HepG2 (cell line): ENCODE data around the gene RAB30. TPM values are rescaled to one million over a fixed set of nuclear protein-coding genes. Genes with fewer than 3 reads are reported as not detected.

Source experiments
- FOSL1 ChIP-seq: sonication (generic); formaldehyde crosslinking; IDR thresholded peaks from 2 replicates; pipeline ENCODE4 v1.9.0; 2021; ENCODE audit warnings: missing genetic modification reagents, borderline replicate concordance
- SKI ChIP-seq: fragments of 450-650 bp; IDR thresholded peaks from one replicate; pipeline ENCODE4 v1.6.1; 2018; ENCODE audit warnings: mild to moderate bottlenecking; ENCODE audit not compliant: partially characterized antibody
- SPEN ChIP-seq: sonication (generic); formaldehyde crosslinking; IDR thresholded peaks from 2 replicates; pipeline ENCODE4 v1.5.1; 2020; ENCODE audit warnings: low read depth, mild to moderate bottlenecking, missing genetic modification reagents
- ZNF274 ChIP-seq: sonication (generic); formaldehyde crosslinking; IDR thresholded peaks from 2 replicates; pipeline ENCODE4 v1.5.1; 2020; ENCODE audit warnings: mild to moderate bottlenecking, missing genetic modification reagents
- ZNF44 ChIP-seq: sonication (generic); formaldehyde crosslinking; IDR thresholded peaks from 2 replicates; pipeline ENCODE4 v1.5.1; 2020; ENCODE audit warnings: mild to moderate bottlenecking, missing genetic modification reagents
- ZNF775 ChIP-seq: sonication (generic); formaldehyde crosslinking; IDR thresholded peaks from 2 replicates; pipeline ENCODE4 v1.4.0; 2020; ENCODE audit warnings: missing genetic modification reagents, mild to moderate bottlenecking, moderate library complexity, borderline replicate concordance
- polyA plus RNA-seq, 8 experiments: library from polyadenylated mRNA; depleted of rRNA in 3 of 8; stranded (reverse) in 7 of 8; unstranded in 1 of 8; fragments of >200 nt; fragmentation: Illumina TruSeq in 4 of 8; extraction: Trizol in 4 of 8; gene quantifications; 2 replicates each; pipeline versions ENCODE4 v1.2.1 to v1.2.3, GENCODE V29; 2011 to 2016; ENCODE audit warnings: low read depth in 4 of 8, missing spikeins in 1 of 8, mixed read lengths in 1 of 8; ENCODE audit not compliant: insufficient read depth in 1 of 8
- total RNA-seq, 5 experiments: library from RNA; depleted of rRNA; stranded (reverse); fragments of >200 nt; fragmentation: Illumina TruSeq; extraction: Trizol; gene quantifications; 2 replicates each; pipeline ENCODE4 v1.2.3, GENCODE V29; 2016; ENCODE audit warnings: low read depth in 1 of 5
- TF ChIP-seq, protein P1 (sequence below): sonication (generic); formaldehyde crosslinking; IDR thresholded peaks from 2 replicates; pipeline ENCODE4 v1.5.1; 2020; ENCODE audit warnings: mild to moderate bottlenecking, missing genetic modification reagents, borderline replicate concordance
- TF ChIP-seq, protein P2 (sequence below): sonication (generic); formaldehyde crosslinking; IDR thresholded peaks from 2 replicates; pipeline ENCODE4 v1.5.1; 2020; ENCODE audit warnings: mild to moderate bottlenecking, missing genetic modification reagents, moderate library complexity
- TF ChIP-seq, protein P3 (sequence below): sonication (generic); IDR thresholded peaks from 2 replicates; pipeline ENCODE4 v1.6.1; 2016; ENCODE audit warnings: low read depth, borderline replicate concordance
- TF ChIP-seq, protein P4 (sequence below): sonication (generic); formaldehyde crosslinking; IDR thresholded peaks from 2 replicates; pipeline ENCODE4 v1.4.0; 2020; ENCODE audit warnings: missing genetic modification reagents
- TF ChIP-seq, protein P5 (sequence below): sonication (generic); formaldehyde crosslinking; IDR thresholded peaks from 2 replicates; pipeline ENCODE4 v1.4.0; 2020; ENCODE audit warnings: mild to moderate bottlenecking, missing genetic modification reagents
- TF ChIP-seq, protein P6 (sequence below): fragments of 450-650 bp; IDR thresholded peaks from 2 replicates; pipeline ENCODE4 v1.6.1; 2016

RAB30 gene
- total and polyA plus RNA-seq, 2 of the 13 experiments (the other 11 are each of a cell fraction or from before 2014, with no cell fraction given), result 3.7 to 5.0 TPM

DNA sequence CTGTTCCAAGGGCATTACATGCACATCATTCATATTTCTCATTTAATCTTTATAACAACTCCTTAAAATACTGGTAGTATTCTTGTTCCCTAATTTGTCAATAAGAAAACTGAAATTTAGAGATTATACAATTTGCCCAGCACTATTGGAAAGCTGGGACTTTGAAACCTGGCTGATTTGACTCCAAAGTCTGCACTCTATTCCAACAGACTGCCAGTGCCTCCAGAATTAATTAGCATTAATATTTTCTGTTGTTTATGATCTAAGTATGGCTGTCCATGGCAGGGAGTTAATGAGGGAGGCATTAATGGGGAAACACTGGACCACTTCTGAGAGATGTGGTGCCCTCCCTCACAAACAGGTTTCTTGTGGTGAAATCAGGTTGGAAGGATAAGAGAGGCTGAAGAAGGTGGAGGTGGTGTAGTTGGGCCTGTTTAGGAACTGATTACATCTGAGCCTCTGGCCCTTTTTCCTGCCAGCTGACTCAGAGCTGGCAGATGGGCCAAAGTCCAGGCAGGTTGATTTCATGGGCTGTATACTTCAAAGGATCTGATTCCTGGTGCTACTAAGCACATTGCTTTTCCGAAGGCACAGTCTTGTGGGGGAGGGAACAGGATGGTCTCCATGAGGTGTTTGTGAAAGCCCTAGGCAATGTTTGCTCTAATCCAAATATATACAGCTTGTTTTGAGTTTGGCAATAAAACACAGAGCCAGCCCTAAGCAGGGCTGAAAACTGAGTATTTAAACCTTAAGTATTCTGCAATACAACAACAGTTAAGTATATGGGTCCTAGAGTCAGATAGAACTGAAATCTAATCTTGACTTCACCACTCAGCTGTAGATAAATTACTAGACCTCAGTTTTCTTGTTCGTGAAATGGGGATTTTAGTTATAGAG is 21.0 kb upstream of the RAB30 start (continued):
- TF ChIP-seq, protein P1, sequence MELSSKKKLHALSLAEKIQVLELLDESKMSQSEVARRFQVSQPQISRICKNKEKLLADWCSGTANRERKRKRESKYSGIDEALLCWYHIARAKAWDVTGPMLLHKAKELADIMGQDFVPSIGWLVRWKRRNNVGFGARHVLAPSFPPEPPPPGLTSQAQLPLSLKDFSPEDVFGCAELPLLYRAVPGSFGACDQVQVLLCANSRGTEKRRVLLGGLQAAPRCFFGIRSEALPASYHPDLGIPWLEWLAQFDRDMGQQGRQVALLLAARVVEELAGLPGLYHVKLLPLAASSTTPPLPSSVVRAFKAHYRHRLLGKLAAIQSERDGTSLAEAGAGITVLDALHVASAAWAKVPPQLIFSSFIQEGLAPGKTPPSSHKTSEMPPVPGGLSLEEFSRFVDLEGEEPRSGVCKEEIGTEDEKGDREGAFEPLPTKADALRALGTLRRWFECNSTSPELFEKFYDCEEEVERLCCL (CRISPR knock-in tag), result no peak
- TF ChIP-seq, protein P2, sequence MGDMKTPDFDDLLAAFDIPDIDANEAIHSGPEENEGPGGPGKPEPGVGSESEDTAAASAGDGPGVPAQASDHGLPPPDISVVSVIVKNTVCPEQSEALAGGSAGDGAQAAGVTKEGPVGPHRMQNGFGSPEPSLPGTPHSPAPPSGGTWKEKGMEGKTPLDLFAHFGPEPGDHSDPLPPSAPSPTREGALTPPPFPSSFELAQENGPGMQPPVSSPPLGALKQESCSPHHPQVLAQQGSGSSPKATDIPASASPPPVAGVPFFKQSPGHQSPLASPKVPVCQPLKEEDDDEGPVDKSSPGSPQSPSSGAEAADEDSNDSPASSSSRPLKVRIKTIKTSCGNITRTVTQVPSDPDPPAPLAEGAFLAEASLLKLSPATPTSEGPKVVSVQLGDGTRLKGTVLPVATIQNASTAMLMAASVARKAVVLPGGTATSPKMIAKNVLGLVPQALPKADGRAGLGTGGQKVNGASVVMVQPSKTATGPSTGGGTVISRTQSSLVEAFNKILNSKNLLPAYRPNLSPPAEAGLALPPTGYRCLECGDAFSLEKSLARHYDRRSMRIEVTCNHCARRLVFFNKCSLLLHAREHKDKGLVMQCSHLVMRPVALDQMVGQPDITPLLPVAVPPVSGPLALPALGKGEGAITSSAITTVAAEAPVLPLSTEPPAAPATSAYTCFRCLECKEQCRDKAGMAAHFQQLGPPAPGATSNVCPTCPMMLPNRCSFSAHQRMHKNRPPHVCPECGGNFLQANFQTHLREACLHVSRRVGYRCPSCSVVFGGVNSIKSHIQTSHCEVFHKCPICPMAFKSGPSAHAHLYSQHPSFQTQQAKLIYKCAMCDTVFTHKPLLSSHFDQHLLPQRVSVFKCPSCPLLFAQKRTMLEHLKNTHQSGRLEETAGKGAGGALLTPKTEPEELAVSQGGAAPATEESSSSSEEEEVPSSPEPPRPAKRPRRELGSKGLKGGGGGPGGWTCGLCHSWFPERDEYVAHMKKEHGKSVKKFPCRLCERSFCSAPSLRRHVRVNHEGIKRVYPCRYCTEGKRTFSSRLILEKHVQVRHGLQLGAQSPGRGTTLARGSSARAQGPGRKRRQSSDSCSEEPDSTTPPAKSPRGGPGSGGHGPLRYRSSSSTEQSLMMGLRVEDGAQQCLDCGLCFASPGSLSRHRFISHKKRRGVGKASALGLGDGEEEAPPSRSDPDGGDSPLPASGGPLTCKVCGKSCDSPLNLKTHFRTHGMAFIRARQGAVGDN, result no peak
- TF ChIP-seq SKI, result no peak
- TF ChIP-seq, protein P3, sequence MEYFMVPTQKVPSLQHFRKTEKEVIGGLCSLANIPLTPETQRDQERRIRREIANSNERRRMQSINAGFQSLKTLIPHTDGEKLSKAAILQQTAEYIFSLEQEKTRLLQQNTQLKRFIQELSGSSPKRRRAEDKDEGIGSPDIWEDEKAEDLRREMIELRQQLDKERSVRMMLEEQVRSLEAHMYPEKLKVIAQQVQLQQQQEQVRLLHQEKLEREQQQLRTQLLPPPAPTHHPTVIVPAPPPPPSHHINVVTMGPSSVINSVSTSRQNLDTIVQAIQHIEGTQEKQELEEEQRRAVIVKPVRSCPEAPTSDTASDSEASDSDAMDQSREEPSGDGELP, result peak; percentile 99
- TF ChIP-seq, protein P4, sequence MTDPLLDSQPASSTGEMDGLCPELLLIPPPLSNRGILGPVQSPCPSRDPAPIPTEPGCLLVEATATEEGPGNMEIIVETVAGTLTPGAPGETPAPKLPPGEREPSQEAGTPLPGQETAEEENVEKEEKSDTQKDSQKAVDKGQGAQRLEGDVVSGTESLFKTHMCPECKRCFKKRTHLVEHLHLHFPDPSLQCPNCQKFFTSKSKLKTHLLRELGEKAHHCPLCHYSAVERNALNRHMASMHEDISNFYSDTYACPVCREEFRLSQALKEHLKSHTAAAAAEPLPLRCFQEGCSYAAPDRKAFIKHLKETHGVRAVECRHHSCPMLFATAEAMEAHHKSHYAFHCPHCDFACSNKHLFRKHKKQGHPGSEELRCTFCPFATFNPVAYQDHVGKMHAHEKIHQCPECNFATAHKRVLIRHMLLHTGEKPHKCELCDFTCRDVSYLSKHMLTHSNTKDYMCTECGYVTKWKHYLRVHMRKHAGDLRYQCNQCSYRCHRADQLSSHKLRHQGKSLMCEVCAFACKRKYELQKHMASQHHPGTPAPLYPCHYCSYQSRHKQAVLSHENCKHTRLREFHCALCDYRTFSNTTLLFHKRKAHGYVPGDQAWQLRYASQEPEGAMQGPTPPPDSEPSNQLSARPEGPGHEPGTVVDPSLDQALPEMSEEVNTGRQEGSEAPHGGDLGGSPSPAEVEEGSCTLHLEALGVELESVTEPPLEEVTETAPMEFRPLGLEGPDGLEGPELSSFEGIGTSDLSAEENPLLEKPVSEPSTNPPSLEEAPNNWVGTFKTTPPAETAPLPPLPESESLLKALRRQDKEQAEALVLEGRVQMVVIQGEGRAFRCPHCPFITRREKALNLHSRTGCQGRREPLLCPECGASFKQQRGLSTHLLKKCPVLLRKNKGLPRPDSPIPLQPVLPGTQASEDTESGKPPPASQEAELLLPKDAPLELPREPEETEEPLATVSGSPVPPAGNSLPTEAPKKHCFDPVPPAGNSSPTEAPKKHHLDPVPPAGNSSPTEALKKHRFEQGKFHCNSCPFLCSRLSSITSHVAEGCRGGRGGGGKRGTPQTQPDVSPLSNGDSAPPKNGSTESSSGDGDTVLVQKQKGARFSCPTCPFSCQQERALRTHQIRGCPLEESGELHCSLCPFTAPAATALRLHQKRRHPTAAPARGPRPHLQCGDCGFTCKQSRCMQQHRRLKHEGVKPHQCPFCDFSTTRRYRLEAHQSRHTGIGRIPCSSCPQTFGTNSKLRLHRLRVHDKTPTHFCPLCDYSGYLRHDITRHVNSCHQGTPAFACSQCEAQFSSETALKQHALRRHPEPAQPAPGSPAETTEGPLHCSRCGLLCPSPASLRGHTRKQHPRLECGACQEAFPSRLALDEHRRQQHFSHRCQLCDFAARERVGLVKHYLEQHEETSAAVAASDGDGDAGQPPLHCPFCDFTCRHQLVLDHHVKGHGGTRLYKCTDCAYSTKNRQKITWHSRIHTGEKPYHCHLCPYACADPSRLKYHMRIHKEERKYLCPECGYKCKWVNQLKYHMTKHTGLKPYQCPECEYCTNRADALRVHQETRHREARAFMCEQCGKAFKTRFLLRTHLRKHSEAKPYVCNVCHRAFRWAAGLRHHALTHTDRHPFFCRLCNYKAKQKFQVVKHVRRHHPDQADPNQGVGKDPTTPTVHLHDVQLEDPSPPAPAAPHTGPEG, result 0 out of 2 replicates have a peak, but pooled peaks have one; percentile 56
- peak; percentile 46; the same call in 1 of the 2 replicates for TF ChIP-seq SPEN (CRISPR knock-in tag)
- TF ChIP-seq ZNF274 (CRISPR knock-in tag), result no peak
- TF ChIP-seq ZNF775 (CRISPR knock-in tag), result no peak
- TF ChIP-seq ZNF44 (CRISPR knock-in tag), result no peak
- peak; percentile 76; the same call in 1 of the 2 replicates for TF ChIP-seq FOSL1 (CRISPR knock-in tag)
- TF ChIP-seq, protein P5, sequence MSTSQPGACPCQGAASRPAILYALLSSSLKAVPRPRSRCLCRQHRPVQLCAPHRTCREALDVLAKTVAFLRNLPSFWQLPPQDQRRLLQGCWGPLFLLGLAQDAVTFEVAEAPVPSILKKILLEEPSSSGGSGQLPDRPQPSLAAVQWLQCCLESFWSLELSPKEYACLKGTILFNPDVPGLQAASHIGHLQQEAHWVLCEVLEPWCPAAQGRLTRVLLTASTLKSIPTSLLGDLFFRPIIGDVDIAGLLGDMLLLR, result no peak
- TF ChIP-seq, protein P6, sequence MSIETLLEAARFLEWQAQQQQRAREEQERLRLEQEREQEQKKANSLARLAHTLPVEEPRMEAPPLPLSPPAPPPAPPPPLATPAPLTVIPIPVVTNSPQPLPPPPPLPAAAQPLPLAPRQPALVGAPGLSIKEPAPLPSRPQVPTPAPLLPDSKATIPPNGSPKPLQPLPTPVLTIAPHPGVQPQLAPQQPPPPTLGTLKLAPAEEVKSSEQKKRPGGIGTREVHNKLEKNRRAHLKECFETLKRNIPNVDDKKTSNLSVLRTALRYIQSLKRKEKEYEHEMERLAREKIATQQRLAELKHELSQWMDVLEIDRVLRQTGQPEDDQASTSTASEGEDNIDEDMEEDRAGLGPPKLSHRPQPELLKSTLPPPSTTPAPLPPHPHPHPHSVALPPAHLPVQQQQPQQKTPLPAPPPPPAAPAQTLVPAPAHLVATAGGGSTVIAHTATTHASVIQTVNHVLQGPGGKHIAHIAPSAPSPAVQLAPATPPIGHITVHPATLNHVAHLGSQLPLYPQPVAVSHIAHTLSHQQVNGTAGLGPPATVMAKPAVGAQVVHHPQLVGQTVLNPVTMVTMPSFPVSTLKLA, result 0 out of 2 replicates have a peak, but pooled peaks have one; percentile 15
